Mesothelial cell of epicardium (in vitro differentiated cells): Measurements from ENCODE around the gene BORCS5. TPM values are rescaled to one million over a fixed set of nuclear protein-coding genes. Genes with fewer than 3 reads are reported as not detected.

Experiments used
- DNase-seq, 2 experiments: peaks; one replicate each; pipeline ENCODE4 v3.0.0; 2021; ENCODE audit warnings: low spot score in 2 of 2; ENCODE audit not compliant: unreplicated experiment in 2 of 2
- H3K27ac Mint-ChIP-seq: 2 replicates; pipeline ENCODE4 v1.8.0; 2021; ENCODE audit warnings: mixed read lengths
- H3K27me3 Mint-ChIP-seq: 2 replicates; pipeline ENCODE4 v1.8.0; 2021; ENCODE audit warnings: low read depth, mixed read lengths
- H3K36me3 Mint-ChIP-seq: 2 replicates; pipeline ENCODE4 v1.8.0; 2021; ENCODE audit warnings: mixed read lengths
- H3K4me1 Mint-ChIP-seq: 2 replicates; pipeline ENCODE4 v1.8.0; 2021; ENCODE audit warnings: mixed read lengths
- H3K4me3 Mint-ChIP-seq: 2 replicates; pipeline ENCODE4 v1.8.0; 2021; ENCODE audit warnings: mild to moderate bottlenecking, moderate library complexity, mixed read lengths
- H3K9me3 Mint-ChIP-seq: 2 replicates; pipeline ENCODE4 v1.8.0; 2021; ENCODE audit warnings: mixed read lengths
- CTCF ChIP-seq: fragments of 200-600 bp; sonication (generic); IDR thresholded peaks from one replicate; pipeline ENCODE4 v1.5.0; 2021; ENCODE audit warnings: antibody characterized with exemption; ENCODE audit not compliant: unreplicated experiment
- total RNA-seq: library from RNA; stranded (reverse); gene quantifications from 3 replicates; pipeline ENCODE4 v1.2.1, GENCODE V29; 2021

Gene BORCS5
- total RNA-seq, 1 donor from 2014 or later, result 11.0 TPM

- Mint-ChIP-seq H3K36me3 (peaks cover 6% of the 10 kb centered on the region), H3K4me3 (no peak overlapping the region), H3K4me1 (peaks cover 18% of the 10 kb centered on the region), H3K27me3 (no peaks in the 10 kb centered on the region), H3K9me3 (peaks cover 6% of the 10 kb centered on the region), H3K27ac (no peak overlapping the region)
- DNase-seq, result no peak
- no peak for TF ChIP-seq CTCF
Measured at GRCh38 chr12:12393171-12393570, 36.3 kb downstream of the BORCS5 start.

GRCh38 chr12:12396694-12397093 lies 39.8 kb downstream of the BORCS5 start:
- TF ChIP-seq CTCF, result no peak
- no peak for DNase-seq
- Mint-ChIP-seq H3K4me1 (peaks cover 28% of the 10 kb centered on the region), H3K9me3 (peaks cover 8% of the 10 kb centered on the region), H3K27me3 (no peaks in the 10 kb centered on the region), H3K36me3 (peaks cover 5% of the 10 kb centered on the region), H3K27ac (peak overlapping the region; percentile 40), H3K4me3 (no peak overlapping the region)

GRCh38 chr12:12397184-12397583 lies 40.3 kb downstream of the BORCS5 start:
- H3K4me1 Mint-ChIP-seq, result peaks cover 27% of the 10 kb centered on the region
- peak overlapping the region; percentile 40 for H3K27ac Mint-ChIP-seq
- H3K9me3 Mint-ChIP-seq, result peaks cover 10% of the 10 kb centered on the region
- no peak overlapping the region for H3K4me3 Mint-ChIP-seq
- H3K27me3 Mint-ChIP-seq, result no peaks in the 10 kb centered on the region
- no peak for TF ChIP-seq CTCF
- H3K36me3 Mint-ChIP-seq, result peaks cover 7% of the 10 kb centered on the region
- no peak for DNase-seq

GRCh38 chr12:12398026-12398859 lies 41.4 kb downstream of the BORCS5 start:
- no peak for DNase-seq
- Mint-ChIP-seq H3K4me1 (peaks cover 29% of the 10 kb centered on the region), H3K27me3 (no peaks in the 10 kb centered on the region), H3K36me3 (peaks cover 9% of the 10 kb centered on the region), H3K9me3 (peaks cover 11% of the 10 kb centered on the region), H3K27ac (peak overlapping the region; percentile 64), H3K4me3 (no peak overlapping the region)
- no peak for TF ChIP-seq CTCF

GRCh38 chr12:12399161-12399560 lies 42.3 kb downstream of the BORCS5 start:
- no peak overlapping the region for H3K27ac Mint-ChIP-seq
- DNase-seq, result no peak
- H3K27me3 Mint-ChIP-seq, result no peaks in the 10 kb centered on the region
- no peak for TF ChIP-seq CTCF
- H3K4me3 Mint-ChIP-seq, result no peak overlapping the region
- H3K4me1 Mint-ChIP-seq, result peaks cover 38% of the 10 kb centered on the region
- peaks cover 11% of the 10 kb centered on the region for H3K9me3 Mint-ChIP-seq
- peaks cover 9% of the 10 kb centered on the region for H3K36me3 Mint-ChIP-seq
